G401.6 (cell line): ENCODE measurements around the gene FGR.
"Not testable (repeated sequence)": the region's sequence is repeated elsewhere in the genome, so short reads cannot be mapped to it uniquely, and the experiment has no call there.

ENCODE experiments used
- FAIRE-seq: peaks from 2 replicates; lab custom pipeline; 2012; peaks lifted over from hg19 to GRCh38; lab: Jason Lieb, UNC

The FGR gene

DNA sequence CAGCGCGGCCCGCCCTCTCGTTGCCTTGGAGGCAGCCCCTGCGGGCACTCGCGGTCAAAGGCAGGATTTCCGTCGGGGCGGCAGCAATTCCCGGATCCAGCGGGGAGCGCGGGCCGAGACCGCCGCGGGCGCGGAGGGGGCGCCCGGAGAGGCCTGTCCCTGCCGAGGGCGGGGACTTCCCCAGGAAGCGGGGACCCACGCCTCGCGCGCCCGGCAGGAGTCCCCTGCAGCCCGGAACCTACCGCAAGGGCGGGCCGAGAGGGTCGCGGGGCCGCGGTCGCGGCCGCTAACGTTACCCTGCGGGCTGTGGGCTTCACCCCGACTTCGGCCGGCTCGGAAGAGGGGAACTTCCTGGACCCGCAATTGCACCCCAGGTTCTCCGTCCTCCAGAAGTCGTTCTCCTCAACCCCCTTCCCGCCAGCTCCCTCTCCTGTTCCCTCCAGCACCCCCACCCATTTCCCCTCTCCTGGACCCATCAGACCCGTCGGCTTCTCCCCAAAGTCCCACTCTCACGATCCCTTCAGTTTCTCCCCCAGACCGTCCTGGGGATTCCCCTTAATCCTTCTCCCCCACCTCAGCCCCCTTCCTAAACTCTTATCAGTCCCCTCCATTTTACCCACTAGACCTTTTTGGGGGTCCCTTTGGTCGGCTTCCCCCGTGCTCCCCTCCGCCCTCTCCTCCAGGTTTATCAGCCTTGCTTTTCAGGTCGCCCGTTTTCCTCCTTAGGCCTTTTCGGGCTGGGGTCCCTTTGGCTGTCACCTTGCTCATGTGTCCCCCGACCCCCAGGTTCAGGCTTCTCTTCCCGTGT, 604 bp downstream of the FGR start:
- no peak for FAIRE-seq

DNA sequence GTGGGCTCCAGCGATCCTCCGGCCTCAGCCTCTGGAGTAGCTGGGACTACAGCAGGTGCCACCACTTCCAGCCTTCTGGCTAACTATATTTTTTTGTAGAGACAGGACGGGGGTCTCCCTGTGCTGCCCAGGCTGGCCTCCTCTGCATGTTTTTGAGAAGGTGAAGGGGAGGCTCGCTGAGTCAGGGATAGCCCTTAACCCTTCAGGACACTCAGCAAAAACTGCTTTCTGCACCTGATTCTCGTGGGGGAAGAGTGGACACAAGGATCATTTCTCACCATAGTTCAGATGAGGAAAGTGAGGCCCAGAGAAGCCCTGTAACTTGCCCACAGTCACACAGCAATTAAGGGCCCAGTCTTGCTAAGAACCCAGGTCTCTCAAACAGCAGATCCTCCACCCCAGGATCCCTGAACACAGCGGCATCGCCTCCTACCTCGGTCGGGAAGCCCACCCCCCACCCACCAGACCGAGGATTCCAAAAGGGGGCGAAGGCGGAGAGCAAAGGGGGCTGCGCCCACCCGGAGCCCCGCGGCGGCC, 1.3 kb downstream of the FGR start:
- FAIRE-seq, result no peak

DNA sequence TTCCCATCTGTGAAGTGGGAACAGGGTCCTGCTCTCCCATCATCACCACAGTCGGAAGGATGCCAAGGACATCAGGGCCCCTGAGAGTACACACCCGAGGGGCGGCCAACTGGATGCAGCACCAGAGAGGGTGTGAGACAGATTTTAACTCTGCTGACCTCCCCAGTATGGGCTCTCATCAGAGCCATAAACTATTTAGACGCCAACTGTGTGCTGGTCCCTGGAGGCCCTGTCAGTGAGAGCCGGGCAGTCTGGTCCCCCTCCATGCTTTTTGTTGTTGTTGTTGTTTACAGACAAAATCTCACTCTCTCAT, 1.7 kb downstream of the FGR start:
- no peak for FAIRE-seq

DNA sequence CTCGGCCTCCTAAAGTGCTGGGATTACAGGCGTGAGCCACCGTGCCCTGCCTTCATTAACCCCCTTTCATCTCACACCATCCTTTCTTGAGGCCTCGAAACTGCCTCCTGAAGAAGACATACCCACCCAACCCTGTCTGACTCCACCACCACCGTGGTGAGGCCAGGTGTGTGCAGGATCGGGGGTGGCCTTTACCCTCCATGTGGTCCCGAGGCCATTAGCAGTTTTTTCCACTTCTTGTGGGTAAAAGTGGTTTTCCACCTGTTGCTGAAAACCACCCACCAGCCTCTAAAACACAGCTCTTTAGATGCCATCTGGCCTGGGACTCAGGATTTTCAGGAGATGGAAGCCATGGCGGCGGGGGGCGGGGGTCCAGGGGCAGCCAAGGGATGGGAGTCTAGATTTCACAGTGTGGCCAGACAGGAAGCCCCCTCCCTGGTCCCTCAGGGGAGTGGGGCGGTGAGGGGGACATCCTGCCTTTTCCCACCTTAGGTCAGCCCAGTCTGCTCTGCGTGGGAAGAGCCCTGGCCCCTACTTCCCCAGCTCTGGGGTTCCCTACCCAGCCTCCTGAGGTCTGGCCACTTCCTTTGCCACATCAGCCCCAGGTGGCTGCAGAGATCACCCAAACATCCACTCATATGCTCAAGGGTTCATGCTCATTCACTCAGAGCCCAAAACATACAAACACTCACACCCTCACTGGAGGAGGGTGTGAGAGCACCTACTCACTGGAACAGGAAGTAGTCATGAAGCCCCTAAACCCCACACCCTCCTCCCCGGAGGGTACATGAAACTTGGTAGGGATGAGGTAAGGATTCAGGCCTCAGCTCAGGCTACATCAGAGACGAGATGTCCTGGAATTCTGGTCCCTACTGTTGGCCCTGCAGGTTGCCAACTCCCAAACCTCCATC, 2.3 kb downstream of the FGR start:
- FAIRE-seq, result no peak

DNA sequence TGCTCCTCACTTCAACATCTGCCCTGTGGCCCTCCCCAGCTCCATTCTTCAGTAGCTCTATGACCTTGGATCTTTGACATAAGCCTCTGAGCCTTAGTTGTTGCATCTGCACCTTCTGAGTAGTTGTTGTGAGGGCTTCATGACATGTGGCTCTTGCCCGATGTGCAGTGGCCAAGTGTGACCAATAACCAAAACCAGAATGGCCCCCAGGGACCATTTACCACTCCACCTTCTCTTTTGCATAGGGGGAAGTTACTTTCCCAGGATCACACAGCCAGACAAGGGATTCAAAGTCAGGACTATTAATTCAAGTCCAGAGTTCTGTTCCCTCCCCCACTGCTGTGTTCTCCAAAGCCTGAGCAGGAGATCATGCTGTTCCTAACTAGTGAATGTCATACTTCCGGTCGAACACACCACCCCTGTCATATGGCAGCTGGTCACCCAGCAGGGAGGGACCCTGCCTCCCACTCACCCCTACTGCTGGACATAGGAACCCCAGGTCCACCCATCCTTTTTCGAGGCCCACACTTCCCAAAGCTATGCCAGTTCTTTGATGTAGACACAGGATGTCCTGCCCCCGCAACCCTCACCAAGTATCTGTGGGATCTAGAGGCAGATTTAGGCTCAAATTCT, 4.0 kb downstream of the FGR start:
- FAIRE-seq, result no peak

DNA sequence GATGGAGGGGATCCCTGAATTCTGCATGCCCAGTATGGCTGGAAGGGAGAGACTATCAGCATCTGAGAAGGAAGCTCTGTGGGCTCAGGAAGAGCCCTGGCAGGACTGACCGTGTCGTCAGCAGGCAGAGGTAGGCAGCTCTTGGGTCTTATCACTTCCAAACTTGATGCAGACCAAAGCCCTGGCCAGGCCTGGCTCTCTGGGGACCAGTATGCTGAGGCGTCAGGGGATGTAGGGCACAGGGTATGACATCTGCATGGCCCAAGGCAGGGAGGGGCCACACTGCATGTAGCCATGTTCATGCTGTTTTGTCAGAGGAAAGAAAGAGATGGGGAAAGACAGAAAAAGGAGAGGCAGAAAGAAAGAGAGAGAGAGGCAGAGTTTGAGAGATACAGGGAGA, 6.3 kb downstream of the FGR start:
- no peak for FAIRE-seq

DNA sequence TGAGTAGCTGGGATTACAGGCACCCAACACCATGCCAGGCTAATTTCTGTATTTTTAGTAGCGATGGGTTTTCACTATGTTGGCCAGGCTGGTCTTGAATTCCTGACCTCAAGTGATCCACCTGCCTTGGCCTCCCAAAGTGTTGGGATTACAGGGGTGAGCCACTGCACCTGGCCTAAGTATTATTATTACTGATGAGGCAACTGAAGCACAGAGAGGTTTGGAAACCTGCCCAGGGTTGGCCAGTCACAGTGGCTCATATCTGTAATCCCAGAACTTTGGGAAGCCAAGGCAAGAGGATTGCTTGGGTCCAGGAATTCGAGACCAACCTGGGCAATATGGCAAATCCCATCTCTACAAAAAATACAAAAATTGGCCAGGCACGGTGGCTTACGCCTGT, 7.3 kb downstream of the FGR start:
- FAIRE-seq, result not testable (repeated sequence)

DNA sequence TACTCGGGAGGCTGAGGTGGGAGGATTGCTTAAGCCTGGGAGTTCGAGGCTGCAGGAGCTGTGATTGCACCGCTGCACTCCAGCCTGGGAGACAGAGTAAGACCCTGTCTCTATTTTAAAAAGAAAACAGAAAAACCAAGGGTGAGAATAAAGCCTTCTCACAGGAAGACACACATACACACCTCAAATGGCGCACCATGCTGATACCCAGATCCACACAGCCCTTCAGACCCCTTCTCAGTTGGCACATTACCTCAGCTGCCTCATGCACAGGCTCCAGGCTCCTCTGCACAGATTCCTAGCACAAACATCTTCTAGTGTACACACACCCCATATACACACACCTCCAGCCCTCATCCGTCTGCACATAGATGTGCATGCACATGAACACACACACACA, 7.9 kb downstream of the FGR start:
- no peak for FAIRE-seq

DNA sequence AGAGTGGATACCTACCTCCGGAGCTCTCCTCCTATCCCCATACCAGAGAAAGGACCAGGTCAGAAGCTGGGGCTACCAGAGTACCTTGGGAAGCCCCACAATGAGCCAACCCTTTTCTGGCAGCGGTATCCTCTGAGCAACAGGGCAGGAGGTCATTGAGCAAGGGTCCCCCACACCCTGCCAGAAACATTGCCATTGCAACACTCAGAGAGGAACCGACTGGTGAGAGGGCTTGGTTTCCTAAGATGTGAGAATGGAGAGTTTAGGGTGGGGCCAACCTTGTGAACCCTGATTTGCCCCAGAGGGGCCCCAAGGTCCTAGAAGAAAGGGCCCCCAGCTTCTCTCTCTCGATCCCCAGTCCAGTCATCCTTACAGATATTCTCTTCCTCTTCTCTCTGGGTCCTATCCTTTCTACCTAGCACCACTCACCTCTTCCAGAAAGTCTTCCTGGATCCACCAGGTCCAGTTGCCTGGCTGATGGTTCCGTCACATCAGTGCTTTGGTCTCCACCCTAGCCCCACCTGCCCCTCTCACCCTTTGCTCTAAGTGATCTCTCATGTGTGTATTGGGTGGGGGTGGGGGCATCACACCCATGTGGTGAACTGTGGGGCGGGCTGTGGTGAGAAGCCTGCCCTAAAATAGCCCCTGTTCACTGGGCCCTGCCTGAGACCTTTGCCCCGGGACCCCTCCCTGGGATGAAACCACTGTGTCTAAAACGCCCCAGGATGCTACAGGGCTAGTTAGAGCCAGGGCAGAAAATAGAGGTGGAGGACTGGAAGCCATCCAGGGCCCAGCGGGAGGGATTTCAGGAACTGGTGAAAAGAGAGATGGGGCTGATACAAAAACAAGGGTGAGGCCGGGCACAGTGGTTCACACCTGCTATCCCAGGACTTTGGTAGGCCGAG, 8.7 kb downstream of the FGR start:
- no peak for FAIRE-seq

DNA sequence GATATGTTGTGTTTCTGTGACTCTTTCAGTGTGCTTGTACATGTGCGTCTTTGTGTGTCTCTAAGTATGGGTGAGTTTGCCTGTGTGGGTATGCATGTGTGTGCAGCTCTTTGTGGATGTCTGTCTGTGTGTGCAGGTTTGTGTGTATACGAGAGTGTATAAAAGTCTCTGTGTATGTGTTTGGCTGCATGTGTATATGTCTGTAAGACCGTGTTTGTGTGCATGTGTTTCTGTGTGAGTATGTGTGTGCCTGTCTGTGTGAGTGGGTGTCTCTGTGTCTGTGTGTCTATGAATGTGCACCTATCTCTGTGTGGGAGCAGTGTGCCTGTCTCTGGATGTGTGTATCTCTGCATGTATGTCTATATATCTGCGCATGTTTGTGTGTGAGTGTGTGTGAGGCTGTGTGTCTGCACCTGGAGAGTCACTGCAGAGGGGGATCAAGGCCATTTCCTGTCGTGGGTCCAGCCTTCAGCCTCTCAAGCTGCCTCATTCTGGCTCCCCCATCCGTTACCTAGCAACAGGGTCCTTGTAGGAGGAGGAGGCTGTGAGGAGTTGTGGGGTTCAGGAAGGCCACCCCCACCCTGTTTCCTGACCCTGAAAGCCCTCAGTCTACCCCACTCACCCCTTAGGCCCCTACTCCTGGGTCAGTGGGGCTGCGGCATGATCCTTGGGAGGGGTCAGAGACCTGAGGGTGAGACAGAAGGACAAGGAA, 10.4 kb downstream of the FGR start:
- no peak for FAIRE-seq

DNA sequence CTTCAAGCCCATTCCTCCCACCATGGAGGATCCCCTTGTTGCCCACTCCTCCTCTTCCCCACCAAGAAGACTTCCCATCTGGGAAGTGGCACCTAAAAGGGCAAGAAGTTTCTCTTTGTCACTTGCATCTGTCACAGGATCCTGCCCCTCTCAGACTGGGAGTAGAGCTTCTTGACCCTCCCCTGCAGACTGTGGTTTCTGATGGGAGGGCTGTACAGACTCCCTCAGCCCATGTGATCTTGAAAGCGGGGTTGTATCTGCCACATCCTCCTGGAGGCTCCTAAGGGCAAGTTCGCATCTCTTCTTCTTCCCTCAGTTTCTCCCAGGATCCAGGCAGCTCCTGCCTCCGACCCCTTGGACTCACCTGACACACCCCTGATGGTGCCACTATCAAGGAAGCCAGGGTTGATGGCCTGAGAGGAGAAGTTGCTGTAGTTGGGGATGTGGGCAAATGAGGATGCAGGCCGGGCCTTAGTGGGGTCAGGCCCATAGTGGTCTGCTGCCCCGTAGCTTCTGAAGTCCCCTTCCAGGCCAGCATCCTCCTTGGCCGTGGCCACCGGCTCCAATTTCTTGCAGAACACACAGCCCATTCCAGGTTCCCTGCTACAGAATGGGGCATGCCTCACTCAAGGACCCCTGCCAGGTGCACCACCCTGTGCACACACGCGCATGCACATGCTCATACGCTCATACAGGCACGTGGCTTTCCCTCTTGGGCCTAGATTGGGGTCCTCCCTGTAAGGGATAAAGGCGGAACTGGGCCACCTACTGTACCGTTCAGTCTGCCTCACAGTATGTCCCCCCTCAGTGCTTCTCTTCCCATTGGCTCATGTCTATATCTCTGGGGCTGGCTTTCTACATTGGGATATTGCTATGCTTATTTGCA, 11.4 kb downstream of the FGR start:
- no peak for FAIRE-seq

DNA sequence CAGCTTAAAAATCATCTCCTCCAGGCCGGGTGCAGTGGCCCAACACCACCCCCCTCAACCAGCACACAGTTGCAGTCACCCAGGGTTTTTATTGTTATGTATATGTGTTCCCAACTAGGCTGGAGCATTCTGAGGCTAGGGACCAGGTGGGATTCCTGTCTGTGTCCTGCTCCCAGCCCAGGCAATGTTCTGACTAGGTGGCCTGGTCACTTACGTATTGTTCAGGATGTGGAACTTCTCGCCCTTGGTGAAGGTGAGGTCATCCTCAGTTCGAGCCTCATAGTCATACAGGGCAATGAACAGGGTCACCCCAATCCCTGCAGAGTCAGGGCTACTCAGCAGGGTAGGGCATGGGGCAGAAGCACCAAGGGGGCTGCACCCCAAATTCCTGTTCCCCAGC, 12.2 kb downstream of the FGR start:
- FAIRE-seq, result no peak

DNA sequence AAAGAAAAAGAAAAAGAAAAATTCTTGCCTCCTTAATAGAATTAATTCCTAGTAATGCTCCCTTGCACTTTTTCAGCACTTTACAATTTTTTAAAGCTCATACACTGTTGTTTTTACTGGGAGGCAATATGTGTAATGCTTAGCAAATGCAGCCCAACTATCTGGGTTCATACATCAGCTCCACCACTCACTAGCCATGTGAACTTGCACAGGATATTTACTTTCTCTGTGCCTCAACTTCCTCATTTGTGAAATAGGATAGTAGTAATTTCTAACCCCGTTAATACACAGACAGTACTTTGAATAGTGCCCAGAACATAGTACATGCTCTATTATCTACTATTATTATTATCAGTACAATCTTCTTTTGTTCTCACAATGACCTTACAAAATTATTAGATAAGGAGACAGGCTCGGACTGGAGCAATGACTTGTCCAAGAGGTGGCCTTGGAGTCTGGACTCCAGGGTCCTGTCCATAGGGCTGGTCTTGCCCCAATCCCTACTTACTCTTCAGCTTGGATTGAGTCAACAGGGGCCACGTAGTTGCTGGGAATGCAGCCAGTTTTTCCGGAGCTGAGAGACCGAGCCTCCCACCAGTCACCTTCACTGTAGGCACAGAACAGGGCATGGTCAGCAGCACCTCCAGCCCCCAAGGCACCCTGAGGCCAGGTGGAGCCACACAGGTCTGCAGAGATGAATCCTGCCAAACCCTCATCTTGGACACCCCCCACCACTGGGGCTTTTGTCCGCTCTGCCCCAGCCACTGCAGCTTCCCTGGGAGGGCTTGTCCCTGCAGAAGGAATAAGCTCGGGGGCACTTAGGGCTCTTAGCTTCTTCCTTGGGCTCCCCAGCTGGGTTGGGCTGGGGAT, 13.7 kb downstream of the FGR start:
- no peak for FAIRE-seq

DNA sequence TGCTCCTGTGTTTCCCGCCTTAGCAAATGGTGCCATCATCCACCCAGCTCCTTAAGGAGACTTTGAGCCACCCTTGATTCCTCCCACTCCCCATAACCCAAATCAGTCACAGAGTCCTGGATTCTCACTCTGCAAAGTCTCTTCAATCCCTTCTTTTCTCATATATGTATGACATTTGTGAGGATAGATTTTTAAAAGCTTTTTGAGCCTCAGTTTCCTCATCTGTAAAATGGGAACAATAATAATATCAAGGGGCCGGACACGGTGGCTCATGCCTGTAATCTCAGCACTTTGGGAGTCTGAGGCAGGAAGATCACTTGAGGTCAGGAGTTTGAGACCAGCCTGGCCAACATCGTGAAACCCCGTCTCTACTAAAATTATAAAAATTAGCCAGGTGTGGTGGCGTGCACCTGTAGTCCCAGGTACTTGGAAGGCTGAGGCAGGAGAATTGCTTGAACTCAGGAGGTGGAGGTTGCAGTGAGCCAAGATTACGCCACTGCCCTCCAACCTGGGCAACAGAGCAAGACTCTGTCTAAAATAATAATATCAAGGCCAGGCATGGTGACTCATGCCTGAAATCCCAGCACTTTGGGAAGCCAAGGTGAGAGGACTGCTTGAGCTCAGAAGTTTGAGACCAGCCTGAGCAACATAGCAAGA, 15.1 kb downstream of the FGR start:
- FAIRE-seq, result not testable (repeated sequence)

DNA sequence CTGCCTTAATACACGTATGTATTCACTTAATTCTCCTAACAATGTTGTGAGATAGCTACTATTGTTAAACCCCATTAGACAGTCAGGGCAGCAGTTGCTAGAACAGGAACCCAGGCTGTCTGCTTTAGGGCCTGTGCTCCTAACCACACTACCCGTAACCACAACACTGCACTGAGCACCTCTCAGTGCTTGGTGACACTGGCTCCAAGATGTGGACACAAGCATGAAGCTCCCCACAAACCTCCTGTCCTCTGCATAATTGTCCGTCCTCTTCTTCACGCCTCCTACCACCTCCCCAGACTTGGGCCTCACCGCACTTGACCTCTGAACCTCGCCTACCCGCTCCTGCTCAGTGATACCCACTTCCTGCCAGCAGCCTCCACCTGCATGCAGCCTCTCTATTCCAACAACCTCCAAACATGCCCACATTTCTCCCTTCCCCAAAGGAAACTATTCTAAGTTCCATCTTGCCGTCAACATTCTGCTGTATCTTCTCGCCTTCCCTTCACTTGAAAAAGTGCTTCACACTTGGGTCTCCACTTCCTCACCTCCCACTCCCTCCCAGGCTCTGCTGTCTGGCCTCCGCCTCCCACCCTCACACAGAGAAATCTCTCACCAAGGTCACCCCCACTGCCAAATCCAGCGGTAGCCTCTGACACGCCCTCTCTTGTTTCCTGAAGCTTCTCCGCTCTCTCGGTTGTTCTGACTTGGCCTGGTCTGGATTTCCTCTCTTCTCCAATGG, 16.5 kb downstream of the FGR start:
- no peak for FAIRE-seq

DNA sequence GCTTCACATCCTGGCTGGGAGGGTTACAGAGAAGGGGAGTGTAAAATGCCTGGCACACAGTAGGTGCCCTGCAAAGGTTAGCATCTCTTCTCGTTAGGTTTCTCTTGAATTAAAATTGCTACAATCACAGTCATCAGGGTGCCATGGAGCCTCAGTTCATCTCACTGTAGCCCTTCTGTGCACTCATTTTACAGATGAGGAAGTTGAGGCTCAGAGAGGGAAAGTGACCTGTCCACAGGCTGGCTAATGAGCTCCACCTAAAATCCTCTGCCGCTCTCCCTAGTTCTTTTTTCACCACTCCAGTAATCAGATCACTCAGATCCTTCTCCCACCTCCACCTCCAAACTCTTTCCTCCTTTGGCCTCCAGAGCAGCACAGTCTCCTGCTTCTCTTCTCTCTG, 17.6 kb downstream of the FGR start:
- no peak for FAIRE-seq

DNA sequence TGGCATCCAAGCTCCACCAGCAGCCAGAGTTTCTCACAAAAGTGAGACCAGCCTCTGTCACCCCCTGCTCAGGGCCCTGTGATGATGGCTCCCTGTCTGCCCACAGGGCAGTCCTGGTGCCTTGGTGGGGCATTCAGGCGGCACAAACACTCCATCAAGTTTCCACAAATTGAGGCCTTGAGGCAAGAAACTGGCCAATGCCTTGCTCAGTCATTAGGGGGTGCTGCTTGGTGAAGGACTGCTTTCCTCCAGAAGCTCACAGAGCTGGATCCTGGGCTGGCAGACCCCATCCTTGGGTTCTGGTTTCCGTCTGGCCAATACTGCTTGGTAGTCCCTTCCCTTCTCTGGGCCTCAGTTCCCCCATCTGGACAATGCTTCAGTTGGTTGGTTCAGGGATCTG, 18.5 kb downstream of the FGR start:
- no peak for FAIRE-seq
